Prostate gland (tissue), 2 donors: ENCODE results near the gene SPC24.

Experiments
- POLR2A ChIP-seq: fragments of 450-650 bp; IDR thresholded peaks from one replicate; pipeline ENCODE4 v1.6.1; 2016; ENCODE audit warnings: antibody characterized with exemption, mild to moderate bottlenecking
- POLR2AphosphoS5 ChIP-seq: sonication (generic); formaldehyde crosslinking; IDR thresholded peaks from one replicate; pipeline ENCODE4 v1.6.1; 2017; ENCODE audit warnings: antibody characterized with exemption
- TF ChIP-seq, protein P1 (sequence below), 4 experiments: fragments of 200-600 bp in 2 of 4; fragments of 450-650 bp in 2 of 4; sonication (generic) in 2 of 4; IDR thresholded peaks; 1 replicate in 3 of 4; 2 replicates in 1 of 4; pipeline ENCODE4 v1.5.1; 2016 to 2019; ENCODE audit warnings: antibody characterized with exemption in 4 of 4, mild to moderate bottlenecking in 2 of 4, moderate library complexity in 2 of 4

DNA sequence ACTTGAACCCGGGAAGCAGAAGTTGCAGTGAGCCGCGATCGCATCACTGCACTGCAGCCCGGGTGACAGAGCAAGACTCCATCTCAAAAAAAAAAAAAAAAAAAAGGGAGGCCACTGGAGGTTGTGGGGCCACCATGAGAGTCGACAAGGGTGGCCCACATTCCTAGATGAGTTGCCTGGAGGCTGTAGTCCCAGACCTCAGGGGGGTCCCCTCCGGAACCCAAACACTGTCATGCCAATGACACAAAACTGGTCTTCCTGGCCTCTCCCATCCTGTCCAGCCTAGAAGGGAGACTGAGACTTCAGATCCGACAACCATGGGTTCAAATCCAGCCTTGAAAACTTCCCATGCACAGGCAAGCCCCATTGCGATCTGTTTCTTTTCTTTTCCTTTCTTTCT lies 14.7 kb downstream of the SPC24 start:
- TF ChIP-seq, protein P1, sequence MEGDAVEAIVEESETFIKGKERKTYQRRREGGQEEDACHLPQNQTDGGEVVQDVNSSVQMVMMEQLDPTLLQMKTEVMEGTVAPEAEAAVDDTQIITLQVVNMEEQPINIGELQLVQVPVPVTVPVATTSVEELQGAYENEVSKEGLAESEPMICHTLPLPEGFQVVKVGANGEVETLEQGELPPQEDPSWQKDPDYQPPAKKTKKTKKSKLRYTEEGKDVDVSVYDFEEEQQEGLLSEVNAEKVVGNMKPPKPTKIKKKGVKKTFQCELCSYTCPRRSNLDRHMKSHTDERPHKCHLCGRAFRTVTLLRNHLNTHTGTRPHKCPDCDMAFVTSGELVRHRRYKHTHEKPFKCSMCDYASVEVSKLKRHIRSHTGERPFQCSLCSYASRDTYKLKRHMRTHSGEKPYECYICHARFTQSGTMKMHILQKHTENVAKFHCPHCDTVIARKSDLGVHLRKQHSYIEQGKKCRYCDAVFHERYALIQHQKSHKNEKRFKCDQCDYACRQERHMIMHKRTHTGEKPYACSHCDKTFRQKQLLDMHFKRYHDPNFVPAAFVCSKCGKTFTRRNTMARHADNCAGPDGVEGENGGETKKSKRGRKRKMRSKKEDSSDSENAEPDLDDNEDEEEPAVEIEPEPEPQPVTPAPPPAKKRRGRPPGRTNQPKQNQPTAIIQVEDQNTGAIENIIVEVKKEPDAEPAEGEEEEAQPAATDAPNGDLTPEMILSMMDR (IDR thresholded peaks at IDR 0.05), result no peak
- TF ChIP-seq POLR2AphosphoS5, result no peak
- no peak for TF ChIP-seq POLR2A
